Measurements from ENCODE around the gene TIE1.

The TIE1 gene

GRCh38 chr1:43256675-43257570 lies 43.9 kb upstream of the TIE1 start:
- DNase-seq (ENCODE audit: low read depth, low spot score), result no peak
- no peak overlapping the region for H3K4me3 ChIP-seq (ENCODE audit: low read depth, low read length)
- in situ Hi-C loops (cut with HindIII; ENCODE audit: low sequenced_read_pairs), result no loop called here
- TF ChIP-seq CTCF (IDR thresholded peaks at IDR 0.05; ENCODE audit: low read depth, low read length), result no peak

GRCh38 chr1:43258370-43258769 lies 42.4 kb upstream of the TIE1 start:
- in situ Hi-C loops (cut with HindIII; ENCODE audit: low sequenced_read_pairs), result no loop called here
- no peak for TF ChIP-seq CTCF (IDR thresholded peaks at IDR 0.05; ENCODE audit: low read depth, low read length)
- DNase-seq (ENCODE audit: low read depth, low spot score), result no peak
- H3K4me3 ChIP-seq (ENCODE audit: low read depth, low read length), result no peak overlapping the region

GRCh38 chr1:43265431-43265830 lies 35.4 kb upstream of the TIE1 start:
- DNase-seq (ENCODE audit: low read depth, low spot score), result no peak
- TF ChIP-seq CTCF (IDR thresholded peaks at IDR 0.05; ENCODE audit: low read depth, low read length), result no peak
- no peak overlapping the region for H3K4me3 ChIP-seq (ENCODE audit: low read depth, low read length)
- in situ Hi-C loops (cut with HindIII; ENCODE audit: low sequenced_read_pairs), result no loop called here

GRCh38 chr1:43266881-43267280 lies 33.9 kb upstream of the TIE1 start:
- H3K4me3 ChIP-seq (ENCODE audit: low read depth, low read length), result no peak overlapping the region
- TF ChIP-seq CTCF (IDR thresholded peaks at IDR 0.05; ENCODE audit: low read depth, low read length), result no peak
- in situ Hi-C loops (cut with HindIII; ENCODE audit: low sequenced_read_pairs), result no loop called here
- DNase-seq (ENCODE audit: low read depth, low spot score), result no peak

- peak; percentile 51 for DNase-seq (ENCODE audit: low read depth, low spot score)
- no peak overlapping the region for H3K4me3 ChIP-seq (ENCODE audit: low read depth, low read length)
- in situ Hi-C loops (cut with HindIII; ENCODE audit: low sequenced_read_pairs), result no loop called here
- TF ChIP-seq CTCF (IDR thresholded peaks at IDR 0.05; ENCODE audit: low read depth, low read length), result no peak
Measured at GRCh38 chr1:43267291-43267805, 33.4 kb upstream of the TIE1 start.

- TF ChIP-seq CTCF (IDR thresholded peaks at IDR 0.05; ENCODE audit: low read depth, low read length), result no peak
- no peak overlapping the region for H3K4me3 ChIP-seq (ENCODE audit: low read depth, low read length)
- in situ Hi-C loops (cut with HindIII; ENCODE audit: low sequenced_read_pairs), result no loop called here
- no peak for DNase-seq (ENCODE audit: low read depth, low spot score)
Measured at GRCh38 chr1:43267818-43268425, 32.9 kb upstream of the TIE1 start.

Measured in astrocyte of the spinal cord (primary cell).